ENCODE measurements around the gene MRTFB. TPM values are rescaled to one million over a fixed set of nuclear protein-coding genes. Genes with fewer than 3 reads are reported as not detected.

MRTFB gene
- total RNA-seq, 1 experiment from 2014 or later = 29.5 TPM

DNA sequence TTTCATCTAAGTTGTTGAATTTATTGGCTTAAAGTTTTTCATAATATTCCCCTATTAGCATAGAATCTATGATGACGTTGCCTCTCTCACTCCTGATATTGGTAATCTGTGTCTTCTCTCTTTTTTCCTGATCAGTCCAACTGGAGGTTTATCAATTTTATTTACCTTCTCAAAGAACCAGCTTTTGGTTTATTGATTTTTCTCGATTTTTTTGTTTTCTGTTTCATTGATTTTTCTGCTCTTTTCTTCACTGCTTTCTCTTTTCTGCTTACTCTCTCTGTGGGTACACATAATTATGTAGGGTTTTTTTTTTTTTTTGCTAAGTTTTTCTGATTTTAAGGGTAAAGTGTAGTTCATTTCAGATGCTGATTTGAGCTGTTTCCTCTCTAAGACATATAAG lies 29.7 kb downstream of the MRTFB start:
- Histone ChIP-seq H3K9me3 (no peaks in the 10 kb centered on the region), H3K4me1 (peaks cover 40% of the 10 kb centered on the region), H3K27me3 (replicated peaks; ENCODE audit: control insufficient read depth, insufficient read depth, low read length) (no peaks in the 10 kb centered on the region), H3K4me3 (ENCODE audit: low read depth, low read length) (no peak overlapping the region), H3K36me3 (ENCODE audit: control insufficient read depth, insufficient read depth, low read length) (no peaks in the 10 kb centered on the region)
- TF ChIP-seq, protein P1, sequence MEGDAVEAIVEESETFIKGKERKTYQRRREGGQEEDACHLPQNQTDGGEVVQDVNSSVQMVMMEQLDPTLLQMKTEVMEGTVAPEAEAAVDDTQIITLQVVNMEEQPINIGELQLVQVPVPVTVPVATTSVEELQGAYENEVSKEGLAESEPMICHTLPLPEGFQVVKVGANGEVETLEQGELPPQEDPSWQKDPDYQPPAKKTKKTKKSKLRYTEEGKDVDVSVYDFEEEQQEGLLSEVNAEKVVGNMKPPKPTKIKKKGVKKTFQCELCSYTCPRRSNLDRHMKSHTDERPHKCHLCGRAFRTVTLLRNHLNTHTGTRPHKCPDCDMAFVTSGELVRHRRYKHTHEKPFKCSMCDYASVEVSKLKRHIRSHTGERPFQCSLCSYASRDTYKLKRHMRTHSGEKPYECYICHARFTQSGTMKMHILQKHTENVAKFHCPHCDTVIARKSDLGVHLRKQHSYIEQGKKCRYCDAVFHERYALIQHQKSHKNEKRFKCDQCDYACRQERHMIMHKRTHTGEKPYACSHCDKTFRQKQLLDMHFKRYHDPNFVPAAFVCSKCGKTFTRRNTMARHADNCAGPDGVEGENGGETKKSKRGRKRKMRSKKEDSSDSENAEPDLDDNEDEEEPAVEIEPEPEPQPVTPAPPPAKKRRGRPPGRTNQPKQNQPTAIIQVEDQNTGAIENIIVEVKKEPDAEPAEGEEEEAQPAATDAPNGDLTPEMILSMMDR (IDR thresholded peaks at IDR 0.05; ENCODE audit: insufficient read depth in 1 of 2, low read depth in 1 of 2, low read length in 1 of 2, severe bottlenecking in 1 of 2, unreplicated experiment in 1 of 2) = no peak
- intact Hi-C loops (cut with micrococcal nuclease; ENCODE audit: unreplicated experiment) = no loop called here
- no peaks in the 10 kb centered on the region for H3K9me3 Mint-ChIP-seq (ENCODE audit: unreplicated experiment)
- BruUV-seq (replicated peaks) = no TSS peak
- ChIA-PET CTCF (no interaction called here), POLR2A (no interaction called here)
- H3K27me3 Mint-ChIP-seq (ENCODE audit: insufficient read depth, unreplicated experiment) = no peaks in the 10 kb centered on the region
- H3K27ac Mint-ChIP-seq (ENCODE audit: unreplicated experiment) = no peak overlapping the region
- DNase-seq = no peak
- H3K36me3 Mint-ChIP-seq (ENCODE audit: insufficient read depth, unreplicated experiment) = peaks cover 7% of the 10 kb centered on the region
- no peak overlapping the region for H3K4me3 Mint-ChIP-seq (ENCODE audit: unreplicated experiment)
- H3K4me1 Mint-ChIP-seq (ENCODE audit: low read depth, unreplicated experiment) = peaks cover 36% of the 10 kb centered on the region

DNA sequence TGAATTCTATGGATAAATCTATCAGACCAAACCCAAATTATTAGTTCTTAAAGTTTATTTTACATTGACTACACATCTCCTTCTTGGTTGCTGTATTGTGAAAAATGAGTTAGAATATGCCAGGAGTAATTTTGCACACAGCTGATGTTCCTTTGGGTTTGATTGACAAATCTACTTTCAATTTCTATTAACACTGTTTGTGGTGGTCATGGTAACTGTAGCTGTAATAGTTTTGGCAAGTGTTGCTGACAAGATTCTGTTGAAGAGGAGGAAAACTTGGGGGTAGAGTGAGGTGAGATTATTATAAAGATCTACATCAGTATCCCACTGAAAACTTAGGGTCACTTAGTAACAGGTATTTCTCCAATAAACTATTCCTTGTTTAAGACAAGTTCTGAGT lies 30.3 kb downstream of the MRTFB start:
- no peak overlapping the region for H3K27ac Mint-ChIP-seq (ENCODE audit: unreplicated experiment)
- TF ChIP-seq, protein P1 (IDR thresholded peaks at IDR 0.05; ENCODE audit: insufficient read depth in 1 of 2, low read depth in 1 of 2, low read length in 1 of 2, severe bottlenecking in 1 of 2, unreplicated experiment in 1 of 2) = no peak
- Histone ChIP-seq H3K4me1 (peaks cover 40% of the 10 kb centered on the region), H3K27me3 (replicated peaks; ENCODE audit: control insufficient read depth, insufficient read depth, low read length) (no peaks in the 10 kb centered on the region), H3K36me3 (ENCODE audit: control insufficient read depth, insufficient read depth, low read length) (no peaks in the 10 kb centered on the region), H3K4me3 (ENCODE audit: low read depth, low read length) (no peak overlapping the region), H3K9me3 (no peaks in the 10 kb centered on the region)
- H3K9me3 Mint-ChIP-seq (ENCODE audit: unreplicated experiment) = no peaks in the 10 kb centered on the region
- BruUV-seq (replicated peaks) = no TSS peak
- H3K27me3 Mint-ChIP-seq (ENCODE audit: insufficient read depth, unreplicated experiment) = no peaks in the 10 kb centered on the region
- peaks cover 42% of the 10 kb centered on the region for H3K4me1 Mint-ChIP-seq (ENCODE audit: low read depth, unreplicated experiment)
- ChIA-PET CTCF (no interaction called here), POLR2A (no interaction called here)
- no peak for DNase-seq
- intact Hi-C loops (cut with micrococcal nuclease; ENCODE audit: unreplicated experiment) = no loop called here
- H3K4me3 Mint-ChIP-seq (ENCODE audit: unreplicated experiment) = no peak overlapping the region
- H3K36me3 Mint-ChIP-seq (ENCODE audit: insufficient read depth, unreplicated experiment) = peaks cover 7% of the 10 kb centered on the region

DNA sequence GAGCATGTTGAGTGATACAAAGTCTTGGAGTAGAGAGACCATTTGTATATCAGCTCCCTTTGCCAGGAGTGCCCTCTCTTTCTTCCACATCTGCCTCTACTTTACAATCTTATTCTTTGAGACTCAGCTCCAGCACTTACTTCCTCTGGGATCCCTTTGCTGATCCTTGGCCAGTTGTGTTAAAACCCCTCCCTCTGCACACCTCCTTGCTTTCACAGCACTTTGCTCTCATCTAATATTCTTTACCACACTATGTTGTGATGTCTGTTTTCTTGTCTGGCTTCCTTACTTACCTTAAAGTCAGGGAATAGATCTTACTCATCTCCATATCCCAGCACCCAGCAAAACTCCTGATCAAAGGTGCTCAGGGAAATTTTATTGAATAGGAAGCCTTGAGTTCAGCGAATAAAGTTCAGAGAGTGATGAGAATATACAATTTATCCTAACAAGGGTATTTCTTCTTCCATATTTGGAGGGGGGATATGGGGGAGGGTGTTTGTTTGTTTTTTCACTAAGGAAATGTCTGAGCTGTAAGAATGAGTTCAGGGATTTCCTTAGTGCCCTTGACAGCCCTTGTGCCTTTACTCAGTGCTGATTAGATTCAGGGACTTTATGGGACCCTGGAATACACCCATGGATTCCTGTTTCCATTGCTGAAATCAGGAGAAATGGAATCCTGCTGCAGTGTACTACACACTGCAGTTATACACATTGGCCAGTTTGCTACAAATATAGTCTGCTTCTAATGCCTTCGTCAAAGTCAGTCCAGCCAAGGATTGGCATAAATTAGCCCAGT lies 32.0 kb downstream of the MRTFB start:
- Mint-ChIP-seq H3K27ac (ENCODE audit: unreplicated experiment) (peak overlapping the region; percentile 15), H3K4me3 (ENCODE audit: unreplicated experiment) (no peak overlapping the region), H3K9me3 (ENCODE audit: unreplicated experiment) (no peaks in the 10 kb centered on the region), H3K36me3 (ENCODE audit: insufficient read depth, unreplicated experiment) (no peaks in the 10 kb centered on the region), H3K4me1 (ENCODE audit: low read depth, unreplicated experiment) (peaks cover 35% of the 10 kb centered on the region), H3K27me3 (ENCODE audit: insufficient read depth, unreplicated experiment) (no peaks in the 10 kb centered on the region)
- no peak for DNase-seq
- Histone ChIP-seq H3K36me3 (ENCODE audit: control insufficient read depth, insufficient read depth, low read length) (no peaks in the 10 kb centered on the region), H3K4me1 (peaks cover 25% of the 10 kb centered on the region), H3K27me3 (replicated peaks; ENCODE audit: control insufficient read depth, insufficient read depth, low read length) (no peaks in the 10 kb centered on the region), H3K9me3 (no peaks in the 10 kb centered on the region), H3K4me3 (ENCODE audit: low read depth, low read length) (no peak overlapping the region)
- ChIA-PET POLR2A (no interaction called here), CTCF (no interaction called here)
- BruUV-seq (replicated peaks) = no TSS peak
- intact Hi-C loops (cut with micrococcal nuclease; ENCODE audit: unreplicated experiment) = no loop called here
- TF ChIP-seq, protein P1 (IDR thresholded peaks at IDR 0.05; ENCODE audit: insufficient read depth in 1 of 2, low read depth in 1 of 2, low read length in 1 of 2, severe bottlenecking in 1 of 2, unreplicated experiment in 1 of 2) = no peak
